H9 (cell line): ENCODE results near the gene C2orf80. TPM values are rescaled to one million over a fixed set of nuclear protein-coding genes. Genes with fewer than 3 reads are reported as not detected.

Experiments
- DNase-seq: peaks from one replicate; pipeline ENCODE4 v3.0.0-alpha.2; 2017
- H2AFZ ChIP-seq: one replicate; pipeline ENCODE4 v1.6.1; 2013; ENCODE audit warnings: mild to moderate bottlenecking, low read length, control low read depth, moderate library complexity
- H2AK5ac ChIP-seq: 2 replicates; pipeline ENCODE4 v1.6.1; 2013; ENCODE audit warnings: low read length, control low read depth, mixed read lengths; ENCODE audit not compliant: insufficient read length
- H2BK120ac ChIP-seq: one replicate; pipeline ENCODE4 v1.6.1; 2013; ENCODE audit warnings: low read depth, mild to moderate bottlenecking, low read length, control low read depth, inconsistent platforms; ENCODE audit not compliant: poor library complexity, severe bottlenecking
- H2BK12ac ChIP-seq: 2 replicates; pipeline ENCODE4 v1.6.1; 2013; ENCODE audit warnings: low read length, control low read depth, mixed read lengths, low read depth; ENCODE audit not compliant: insufficient read length
- H2BK15ac ChIP-seq: 2 replicates; pipeline ENCODE4 v1.6.1; 2013; ENCODE audit warnings: low read depth, low read length, control low read depth
- H2BK20ac ChIP-seq: one replicate; pipeline ENCODE4 v1.6.1; 2013; ENCODE audit warnings: low read depth, mild to moderate bottlenecking, low read length, control low read depth, inconsistent platforms; ENCODE audit not compliant: poor library complexity, severe bottlenecking
- H2BK5ac ChIP-seq: 2 replicates; pipeline ENCODE4 v1.6.1; 2013; ENCODE audit warnings: low read length, control low read depth, mixed read lengths; ENCODE audit not compliant: insufficient read length
- H3K14ac ChIP-seq: 2 replicates; pipeline ENCODE4 v1.6.1; 2013; ENCODE audit warnings: low read length, control low read depth; ENCODE audit not compliant: insufficient read depth
- H3K18ac ChIP-seq: 2 replicates; pipeline ENCODE4 v1.6.1; 2013; ENCODE audit warnings: low read depth, mild to moderate bottlenecking, mixed read lengths, low read length, control low read depth; ENCODE audit not compliant: insufficient read length
- H3K23ac ChIP-seq: 2 replicates; pipeline ENCODE4 v1.6.1; 2013; ENCODE audit warnings: low read length, control low read depth, mixed read lengths, low read depth; ENCODE audit not compliant: insufficient read length
- H3K23me2 ChIP-seq: 2 replicates; pipeline ENCODE4 v1.6.1; 2013; ENCODE audit warnings: low read depth, mild to moderate bottlenecking, mixed read lengths, low read length, control low read depth; ENCODE audit not compliant: insufficient read length, poor library complexity, severe bottlenecking
- H3K27ac ChIP-seq: 2 replicates; pipeline ENCODE4 v1.5.1; 2013; ENCODE audit warnings: low read length, control low read depth, mixed read lengths, low read depth; ENCODE audit not compliant: insufficient read length
- H3K27me3 ChIP-seq: 2 replicates; pipeline ENCODE4 v1.6.1; 2013; ENCODE audit warnings: low read length, control low read depth, inconsistent platforms; ENCODE audit not compliant: insufficient read depth
- H3K4ac ChIP-seq: 2 replicates; pipeline ENCODE4 v1.6.1; 2013; ENCODE audit warnings: low read depth, mild to moderate bottlenecking, control low read depth, inconsistent platforms, low read length, moderate library complexity
- H3K4me1 ChIP-seq: 2 replicates; pipeline ENCODE4 v1.6.1; 2013; ENCODE audit warnings: low read length, control low read depth, inconsistent platforms; ENCODE audit not compliant: insufficient read depth
- H3K4me2 ChIP-seq: 2 replicates; pipeline ENCODE4 v1.6.1; 2013; ENCODE audit warnings: low read length, control low read depth, mixed read lengths; ENCODE audit not compliant: insufficient read length, insufficient read depth
- H3K56ac ChIP-seq: 2 replicates; pipeline ENCODE4 v1.6.1; 2013; ENCODE audit warnings: low read depth, mild to moderate bottlenecking, mixed read lengths, low read length, control low read depth; ENCODE audit not compliant: insufficient read length
- H3K79me1 ChIP-seq: 2 replicates; pipeline ENCODE4 v1.6.1; 2013; ENCODE audit warnings: low read depth, mild to moderate bottlenecking, moderate library complexity, low read length, control low read depth, inconsistent platforms; ENCODE audit not compliant: insufficient read depth, poor library complexity, severe bottlenecking
- H3K79me2 ChIP-seq: 2 replicates; pipeline ENCODE4 v1.6.1; 2013; ENCODE audit warnings: low read length, control low read depth, inconsistent platforms; ENCODE audit not compliant: insufficient read depth
- H3K9ac ChIP-seq: 2 replicates; pipeline ENCODE4 v1.6.1; 2013; ENCODE audit warnings: low read length, control low read depth, mixed read lengths; ENCODE audit not compliant: insufficient read length; ENCODE audit errors: extremely low read depth
- H3K9me3 ChIP-seq: one replicate; pipeline ENCODE4 v1.6.1; 2013; ENCODE audit warnings: low read depth, low read length, inconsistent platforms; ENCODE audit not compliant: control insufficient read depth
- H3T11ph ChIP-seq: one replicate; pipeline ENCODE4 v1.6.1; 2013; ENCODE audit warnings: mild to moderate bottlenecking, low read length, control low read depth, inconsistent platforms
- H4K20me1 ChIP-seq: one replicate; pipeline ENCODE4 v1.6.1; 2013; ENCODE audit not compliant: control insufficient read depth, insufficient read length, insufficient read depth
- H4K5ac ChIP-seq: 2 replicates; pipeline ENCODE4 v1.6.1; 2013; ENCODE audit warnings: low read depth, mild to moderate bottlenecking, mixed read lengths, low read length, control low read depth; ENCODE audit not compliant: insufficient read length
- H4K8ac ChIP-seq: replicated peaks from 2 replicates; pipeline ENCODE4 v1.6.1; 2013; ENCODE audit warnings: low read length, control low read depth, mixed read lengths, low read depth; ENCODE audit not compliant: insufficient read length
- H4K91ac ChIP-seq: 2 replicates; pipeline ENCODE4 v1.6.1; 2013; ENCODE audit warnings: low read depth, mild to moderate bottlenecking, moderate library complexity, mixed read lengths, low read length, control low read depth; ENCODE audit not compliant: insufficient read length
- H3K27ac Mint-ChIP-seq, 3 experiments: 2 replicates in 2 of 3; 3 replicates in 1 of 3; pipeline ENCODE4 v1.8.0; 2020 to 2021; ENCODE audit warnings: mixed read lengths in 3 of 3, mild to moderate bottlenecking in 1 of 3, moderate library complexity in 1 of 3
- H3K27me3 Mint-ChIP-seq: 2 replicates; pipeline ENCODE4 v1.8.0; 2021; ENCODE audit warnings: low read depth, mild to moderate bottlenecking, moderate library complexity, mixed read lengths
- H3K36me3 Mint-ChIP-seq, 3 experiments: 2 replicates in 2 of 3; 3 replicates in 1 of 3; pipeline ENCODE4 v1.8.0; 2020 to 2021; ENCODE audit warnings: low read depth in 3 of 3, mixed read lengths in 3 of 3; ENCODE audit not compliant: insufficient read depth in 1 of 3
- H3K4me1 Mint-ChIP-seq, 2 experiments: 2 replicates each; pipeline ENCODE4 v1.8.0; 2020; ENCODE audit warnings: mixed read lengths in 2 of 2
- H3K4me3 Mint-ChIP-seq, 2 experiments: 2 replicates in 1 of 2; 3 replicates in 1 of 2; pipeline ENCODE4 v1.8.0; 2020 to 2021; ENCODE audit warnings: mild to moderate bottlenecking in 2 of 2, mixed read lengths in 2 of 2, moderate library complexity in 1 of 2
- H3K9me3 Mint-ChIP-seq, 2 experiments: 2 replicates in 1 of 2; 3 replicates in 1 of 2; pipeline ENCODE4 v1.8.0; 2020; ENCODE audit warnings: mild to moderate bottlenecking in 2 of 2, mixed read lengths in 2 of 2, moderate library complexity in 1 of 2
- CTCF ChIP-seq: fragments of 200-600 bp; sonication (generic); conservative IDR thresholded peaks from 3 replicates; pipeline ENCODE4 v1.8.0; 2021; ENCODE audit warnings: antibody characterized with exemption, mild to moderate bottlenecking
- total RNA-seq: library from RNA; stranded (reverse); gene quantifications from 2 replicates; pipeline ENCODE4 v1.2.1, GENCODE V29; 2021

The C2orf80 gene
- total RNA-seq, 1 experiment from 2014 or later = not detected

GRCh38 chr2:208153156-208153555, 36.7 kb downstream of the C2orf80 start:
- H4K91ac ChIP-seq = no peak overlapping the region
- no peak overlapping the region for H3K27ac ChIP-seq
- TF ChIP-seq CTCF = no peak
- H4K8ac ChIP-seq = no peak overlapping the region
- no peak overlapping the region for H2BK12ac ChIP-seq
- H2BK5ac ChIP-seq = no peak overlapping the region
- Mint-ChIP-seq H3K4me1 (peaks cover 2 to 3% of the 10 kb centered on the region in 2 experiments; a peak in 2 of 4 replicates), H3K9me3 (peaks cover 11 to 18% of the 10 kb centered on the region in 2 experiments; a peak in 4 of 5 replicates), H3K27ac (no peak overlapping the region), H3K36me3 (peaks cover 2 to 14% (median 2%) of the 10 kb centered on the region in 3 experiments; a peak in 4 of 7 replicates), H3K4me3 (no peak overlapping the region), H3K27me3 (no peaks in the 10 kb centered on the region)
- H3K4ac ChIP-seq = no peak overlapping the region
- H3K56ac ChIP-seq = no peak overlapping the region
- H3K27me3 ChIP-seq = no peaks in the 10 kb centered on the region
- H3K9ac ChIP-seq = no peak overlapping the region
- no peak overlapping the region for H3K4me2 ChIP-seq
- H4K5ac ChIP-seq = no peak overlapping the region
- H3K23me2 ChIP-seq = no peaks in the 10 kb centered on the region
- H2BK20ac ChIP-seq = no peak overlapping the region
- H2BK120ac ChIP-seq = no peak overlapping the region
- DNase-seq = no peak
- H3K23ac ChIP-seq = no peak overlapping the region
- no peaks in the 10 kb centered on the region for H4K20me1 ChIP-seq
- H3T11ph ChIP-seq = no peak overlapping the region
- no peaks in the 10 kb centered on the region for H3K9me3 ChIP-seq
- H2AFZ ChIP-seq = no peak overlapping the region
- no peak overlapping the region for H2BK15ac ChIP-seq
- no peaks in the 10 kb centered on the region for H3K79me2 ChIP-seq
- H3K14ac ChIP-seq = no peak overlapping the region
- H3K4me1 ChIP-seq = no peaks in the 10 kb centered on the region
- H3K18ac ChIP-seq = no peak overlapping the region
- no peak overlapping the region for H2AK5ac ChIP-seq
- no peaks in the 10 kb centered on the region for H3K79me1 ChIP-seq
